NCI-H524 treated with DMSO at 0.1 percent for 48 hours (cell line): ENCODE data around the gene REV3L.
"Not testable (repeated sequence)": the region's sequence is repeated elsewhere in the genome, so short reads cannot be mapped to it uniquely, and the experiment has no call there.

Source experiments
- DNase-seq: peaks from one replicate; lab custom pipeline; 2025; lab: John Stamatoyannopoulos, UW

REV3L gene

GRCh38 chr6:111291336-111292259 is 191.4 kb downstream of the REV3L start:
- DNase-seq: no peak

- DNase-seq: not testable (repeated sequence)
Measured at GRCh38 chr6:111290689-111291335, 192.2 kb downstream of the REV3L start.

GRCh38 chr6:111284356-111284755 is 198.7 kb downstream of the REV3L start:
- DNase-seq: not testable (repeated sequence)

DNA sequence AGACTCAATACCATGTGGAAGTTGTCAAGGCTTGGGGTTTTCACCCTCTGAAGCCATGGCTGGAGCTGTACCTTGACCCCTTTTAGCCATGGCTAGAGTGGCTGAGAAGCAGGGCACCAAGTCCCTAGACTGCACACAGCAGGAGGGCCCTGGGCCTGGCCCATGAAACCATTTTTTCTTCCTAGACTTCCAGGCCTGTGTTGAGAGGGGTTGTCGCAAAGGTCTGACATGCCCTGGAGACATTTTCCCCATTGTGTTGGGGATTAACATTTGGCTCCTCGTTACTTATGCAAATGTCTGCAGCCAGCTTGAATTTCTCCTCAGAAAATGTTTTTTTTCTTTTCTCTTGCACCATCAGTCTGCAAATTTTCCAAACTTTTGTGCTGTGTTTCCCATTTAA is 199.3 kb downstream of the REV3L start:
- no peak for DNase-seq

DNA sequence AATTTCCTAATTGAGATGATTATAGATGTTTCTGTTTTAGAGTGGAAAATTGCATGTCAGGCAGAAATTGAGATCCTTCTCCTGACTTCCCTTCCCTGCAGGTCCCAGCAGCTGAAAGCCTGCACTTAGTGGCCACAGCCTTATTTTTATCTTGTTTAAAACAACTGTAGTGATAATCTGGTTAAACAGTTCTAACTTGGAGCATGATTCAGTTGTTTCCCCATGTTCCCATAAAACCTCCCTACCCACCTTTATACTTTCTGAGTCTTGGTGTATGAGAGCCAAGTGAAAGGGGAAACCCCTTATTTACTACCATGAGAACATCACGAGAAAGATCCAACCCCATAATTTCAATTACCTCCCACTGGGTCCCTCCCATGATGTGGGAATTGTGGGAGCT is 200.5 kb downstream of the REV3L start:
- no peak for DNase-seq

GRCh38 chr6:111280445-111280955 is 202.5 kb downstream of the REV3L start:
- DNase-seq: no peak

DNA sequence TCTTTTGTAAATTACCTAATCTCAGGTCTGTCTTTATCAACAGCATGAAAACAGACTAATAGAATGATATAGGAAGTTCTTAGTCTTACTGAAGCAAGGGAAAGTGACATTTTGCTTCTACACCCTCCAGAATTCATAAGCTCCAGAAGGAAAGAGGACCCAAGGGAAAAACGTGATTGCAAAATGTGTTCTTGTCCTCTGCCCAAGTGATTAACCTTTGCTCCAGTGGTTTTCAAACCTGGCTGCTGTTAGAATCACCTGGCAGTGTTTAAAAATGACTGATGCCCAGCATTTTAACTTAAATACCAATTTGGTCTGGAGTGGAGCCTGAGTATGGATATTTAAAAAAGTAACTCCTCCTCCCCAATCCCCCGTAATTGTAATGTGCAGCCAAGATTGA is 204.3 kb downstream of the REV3L start:
- no peak for DNase-seq

DNA sequence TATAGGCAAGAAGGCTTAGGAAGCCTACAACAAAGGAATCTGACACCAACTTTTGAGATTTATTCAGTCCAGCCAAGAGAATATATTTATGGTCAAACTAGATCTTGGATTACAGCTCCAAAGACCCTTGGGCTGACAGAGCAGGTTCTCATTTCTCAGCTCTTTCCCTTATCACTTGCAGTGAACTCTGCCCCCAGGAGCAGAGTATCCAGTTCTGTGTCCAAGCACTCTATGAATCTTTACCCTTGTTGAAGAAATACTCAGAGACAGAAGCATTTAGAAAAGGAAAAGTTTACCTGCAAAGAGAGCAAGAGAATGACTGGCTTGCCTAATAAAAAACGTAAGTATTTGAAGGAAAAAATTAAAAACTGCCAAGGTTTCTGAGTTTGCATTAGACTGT is 205.2 kb downstream of the REV3L start:
- DNase-seq: no peak

DNA sequence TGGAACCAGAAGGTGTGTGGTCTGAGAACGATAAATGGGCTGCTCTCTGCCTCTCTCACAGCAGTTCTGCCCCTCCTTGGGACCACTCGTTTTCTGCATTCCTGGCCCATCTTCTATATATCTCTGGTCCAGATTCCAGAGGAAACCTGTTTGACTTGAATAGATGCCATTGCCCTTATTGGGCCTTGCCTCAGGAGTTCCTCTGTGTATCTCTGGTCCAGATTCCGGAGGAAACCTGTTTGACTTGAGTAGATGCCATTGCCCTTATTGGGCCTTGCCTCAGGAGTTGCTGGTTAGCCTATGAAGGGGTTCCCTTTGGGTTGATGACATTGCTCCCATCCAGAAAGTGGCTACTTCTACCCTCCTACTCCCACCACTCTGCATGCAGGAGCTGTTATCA is 206.3 kb downstream of the REV3L start:
- DNase-seq: no peak

- DNase-seq: no peak
Measured at GRCh38 chr6:111276335-111276734, 206.7 kb downstream of the REV3L start.

DNA sequence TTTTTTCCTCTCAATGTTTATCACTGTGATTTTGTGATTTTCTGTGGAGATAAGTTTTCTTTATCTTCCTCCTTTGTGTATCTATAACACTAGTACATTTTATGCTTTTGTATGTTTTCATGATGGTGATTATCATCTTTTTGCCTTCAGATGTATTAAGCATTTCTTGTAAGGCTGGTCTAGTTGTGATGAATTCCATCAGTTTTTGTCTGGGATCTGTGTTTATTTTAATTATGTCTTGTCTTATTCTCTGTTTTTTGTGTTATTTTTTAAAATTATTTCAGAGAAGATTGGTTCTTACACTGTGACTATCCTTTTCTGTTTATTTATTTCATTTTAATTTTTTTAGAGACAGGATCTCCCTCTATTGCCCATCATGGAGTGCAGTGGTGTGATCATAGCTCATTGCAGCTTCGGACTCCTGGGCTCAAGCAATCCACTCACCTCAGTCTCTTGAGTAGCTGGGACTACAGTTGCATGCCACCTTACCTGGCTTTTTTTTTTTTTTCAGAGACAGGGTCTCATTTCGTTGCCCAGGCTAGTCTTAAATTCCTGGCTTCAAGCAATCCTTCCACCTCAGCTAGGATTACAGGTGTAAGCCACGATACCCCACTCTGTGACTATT is 208.3 kb downstream of the REV3L start:
- no peak for DNase-seq

GRCh38 chr6:111270121-111270520 is 212.9 kb downstream of the REV3L start:
- no peak for DNase-seq

DNA sequence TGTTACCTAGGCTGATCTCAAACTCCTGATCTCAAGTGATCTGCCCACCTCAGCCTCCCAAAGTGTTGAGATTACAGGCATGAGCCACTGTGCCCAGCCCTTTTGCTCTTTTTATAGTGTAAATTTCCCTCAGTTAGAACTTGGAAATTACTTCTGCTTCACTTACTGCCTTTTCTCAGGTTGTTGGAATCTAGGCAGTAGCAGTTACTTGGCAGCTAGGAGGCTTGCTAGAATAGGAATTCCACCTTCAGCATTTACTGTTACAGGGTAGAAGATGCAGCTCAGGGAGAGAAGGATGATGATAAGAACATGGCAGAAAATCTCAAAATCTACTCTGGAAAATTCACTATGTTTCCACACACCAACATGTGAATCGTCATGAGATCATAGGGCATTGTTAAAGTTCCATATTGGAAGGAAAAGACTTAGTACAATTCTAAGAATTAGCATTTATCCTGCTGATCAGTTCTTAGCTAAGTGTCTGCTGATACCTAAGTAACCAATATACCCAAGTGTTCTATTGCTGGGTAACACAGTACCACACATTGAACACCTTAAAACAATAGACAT is 213.5 kb downstream of the REV3L start:
- DNase-seq: no peak

- no peak for DNase-seq
Measured at GRCh38 chr6:111267764-111268333, 215.2 kb downstream of the REV3L start.

DNA sequence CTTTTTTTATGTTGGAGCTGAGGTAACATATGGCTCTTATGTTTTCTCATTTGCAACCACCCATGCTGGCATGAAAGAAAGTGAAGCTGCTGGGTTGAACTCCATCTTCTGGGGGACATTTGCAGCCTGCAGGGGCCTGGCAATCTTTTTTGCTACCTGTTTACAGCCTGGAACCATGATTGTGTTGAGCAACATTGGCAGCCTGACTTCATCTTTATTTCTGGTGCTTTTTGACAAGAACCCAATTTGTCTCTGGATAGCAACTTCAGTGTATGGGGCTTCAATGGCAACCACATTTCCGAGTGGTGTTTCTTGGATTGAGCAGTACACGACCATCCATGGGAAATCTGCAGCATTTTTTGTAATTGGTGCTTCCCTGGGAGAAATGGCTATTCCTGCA is 216.7 kb downstream of the REV3L start:
- DNase-seq: no peak

- no peak for DNase-seq
Measured at GRCh38 chr6:111265842-111266241, 217.2 kb downstream of the REV3L start.

GRCh38 chr6:111263837-111264236 is 219.2 kb downstream of the REV3L start:
- DNase-seq: no peak

GRCh38 chr6:111260570-111261298 is 222.3 kb downstream of the REV3L start:
- no peak for DNase-seq

GRCh38 chr6:111259089-111259831 is 223.8 kb downstream of the REV3L start:
- DNase-seq: peak; percentile 91

DNA sequence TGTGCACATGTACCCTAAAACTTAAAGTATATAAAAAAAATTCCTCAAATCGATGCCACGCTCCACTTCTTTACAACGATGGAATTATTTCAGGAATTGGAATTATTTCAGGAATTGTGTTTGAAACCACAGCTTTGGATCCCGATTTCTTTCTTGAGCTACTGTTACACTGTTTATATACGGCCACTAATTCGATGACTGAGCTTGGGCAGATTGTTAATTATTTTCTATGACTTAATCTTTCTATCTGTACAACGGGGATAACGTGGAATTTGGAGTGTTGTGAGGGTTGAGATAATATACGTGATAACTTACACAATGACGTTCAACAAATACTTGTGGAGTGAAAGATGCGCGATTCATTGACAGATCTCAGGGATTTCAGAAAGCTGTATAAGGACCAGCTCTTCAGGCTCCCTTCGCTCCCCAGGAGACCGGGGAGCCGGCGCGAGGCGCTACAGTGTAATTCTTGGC is 224.4 kb downstream of the REV3L start:
- no peak for DNase-seq
